Esophagus squamous epithelium (tissue), 4 donors: ENCODE data around the gene AP3B1.

Experiments used
- CTCF ChIP-seq, 6 experiments: fragments of 450-650 bp in 4 of 6; fragments of 200-600 bp in 2 of 6; sonication (generic) in 2 of 6; IDR thresholded peaks; one replicate each; pipeline ENCODE4 v1.5.1; 2016 to 2019; ENCODE audit warnings: antibody characterized with exemption in 6 of 6, mild to moderate bottlenecking in 4 of 6, moderate library complexity in 4 of 6
- POLR2A ChIP-seq, 4 donors: fragments of 450-650 bp; IDR thresholded peaks; one replicate each; pipeline ENCODE4 v1.6.1; 2017; ENCODE audit warnings: antibody characterized with exemption in 4 of 4, mild to moderate bottlenecking in 4 of 4, moderate library complexity in 3 of 4

GRCh38 chr5:78058625-78059024 lies 235.9 kb downstream of the AP3B1 start:
- TF ChIP-seq POLR2A (IDR thresholded peaks at IDR 0.05) (no peak), CTCF (IDR thresholded peaks at IDR 0.05) (no peak)
